HepG2 (cell line): Measurements from ENCODE around the gene MT4. TPM values are rescaled to one million over a fixed set of nuclear protein-coding genes. Genes with fewer than 3 reads are reported as not detected.
A peak's percentile ranks its signal among the peaks of the same experiment; 100 is the strongest.

Experiments
- ATAC-seq: fragments of 200-7000 bp; cut with Tn5 transposase; 3 replicates; pipeline ENCODE4 v1.9.1; 2020; ENCODE audit warnings: mild to moderate bottlenecking, moderate library complexity
- BruUV-seq: library from RNA; stranded (reverse); fragments of 400-500 nt; replicated peaks from 2 replicates; lab custom pipeline; 2021; lab: Mats Ljungman, UMichigan
- CTCF ChIA-PET: fragments of 300-600 bp; formaldehyde crosslinking; extraction: SDS; loops from one replicate; lab custom pipeline; 2021; ENCODE audit warnings: low total read pairs, inconsistent platforms, low intra/inter-chr PET ratio; lab: Yijun Ruan, JAX
- POLR2A ChIA-PET: fragments of 350-600 bp; sonication (Branson Sonifier 250); formaldehyde crosslinking; loops from one replicate; lab custom pipeline; 2020; ENCODE audit warnings: antibody characterized with exemption, inconsistent platforms; lab: Yijun Ruan, JAX
- DNase-seq: peaks from one replicate; pipeline ENCODE4 v3.0.0-alpha.2; 2015; ENCODE audit warnings: low spot score
- FAIRE-seq: peaks from 3 replicates; lab custom pipeline; 2011; peaks lifted over from hg19 to GRCh38; lab: Jason Lieb, UNC
- H2AFZ ChIP-seq: one replicate; pipeline ENCODE4 v1.6.1; 2011; ENCODE audit warnings: low read length, inconsistent platforms
- H3K27ac ChIP-seq: fragments of 300-600 bp; 3 replicates; pipeline ENCODE4 v1.8.0; 2011; ENCODE audit warnings: mixed run types, mild to moderate bottlenecking, mixed read lengths, low read length, inconsistent platforms; ENCODE audit not compliant: insufficient read depth; ENCODE audit errors: extremely low read length
- H3K27me3 ChIP-seq, 2 experiments: fragments of 200-600 bp in 1 of 2; 2 replicates in 1 of 2; 3 replicates in 1 of 2; pipeline versions ENCODE4 v1.6.0 to v1.8.0; 2011; ENCODE audit warnings: low read length in 2 of 2, mild to moderate bottlenecking in 2 of 2, moderate library complexity in 2 of 2, inconsistent platforms in 1 of 2; ENCODE audit not compliant: insufficient read depth in 2 of 2, control insufficient read depth in 1 of 2
- H3K36me3 ChIP-seq, 2 experiments: fragments of 200-600 bp in 1 of 2; replicated peaks in 1 of 2; 2 replicates in 1 of 2; 3 replicates in 1 of 2; pipeline versions ENCODE4 v1.5.1 to v1.8.0; 2011; ENCODE audit warnings: low read length in 2 of 2, inconsistent platforms in 1 of 2; ENCODE audit not compliant: insufficient read depth in 2 of 2, control insufficient read depth in 1 of 2
- H3K4me1 ChIP-seq: 2 replicates; pipeline ENCODE4 v1.5.1; 2012; ENCODE audit warnings: low read length, inconsistent platforms; ENCODE audit not compliant: insufficient read depth
- H3K4me2 ChIP-seq: 2 replicates; pipeline ENCODE4 v1.6.0; 2011; ENCODE audit warnings: low read depth, low read length, inconsistent platforms
- H3K4me3 ChIP-seq, 3 experiments: fragments of 200-600 bp in 1 of 3; sonication (generic), shearing (Covaris generic) in 1 of 3; replicated peaks in 1 of 3; 2 replicates each; pipeline ENCODE4 v1.5.1; 2011 to 2016; ENCODE audit warnings: low read length in 3 of 3, inconsistent platforms in 2 of 3, low read depth in 2 of 3, mild to moderate bottlenecking in 2 of 3, control low read depth in 1 of 3, mixed read lengths in 1 of 3; ENCODE audit not compliant: insufficient read depth in 1 of 3
- H3K79me2 ChIP-seq: one replicate; pipeline ENCODE4 v1.6.1; 2011; ENCODE audit warnings: low read length, inconsistent platforms; ENCODE audit not compliant: insufficient read depth
- H3K9ac ChIP-seq: 2 replicates; pipeline ENCODE4 v1.6.0; 2011; ENCODE audit warnings: mild to moderate bottlenecking, low read depth, low read length, inconsistent platforms; ENCODE audit not compliant: insufficient read depth
- H3K9me3 ChIP-seq: 2 replicates; pipeline ENCODE4 v1.5.1; 2012; ENCODE audit warnings: mild to moderate bottlenecking, low read length
- H4K20me1 ChIP-seq: 2 replicates; pipeline ENCODE4 v1.6.0; 2011; ENCODE audit warnings: inconsistent platforms, mild to moderate bottlenecking, low read length, moderate library complexity; ENCODE audit not compliant: insufficient read depth
- MAFF ChIP-seq: IDR thresholded peaks from 2 replicates; pipeline ENCODE4 v1.6.1; 2011; ENCODE audit warnings: low read depth, low read length, improper control_type of control experiment
- MAFK ChIP-seq, 2 experiments: IDR thresholded peaks in 1 of 2; conservative IDR thresholded peaks in 1 of 2; 2 replicates each; pipeline ENCODE4 v1.6.1; 2011; ENCODE audit warnings: improper control_type of control experiment in 2 of 2, low read length in 2 of 2
- SAP130 ChIP-seq: IDR thresholded peaks from 2 replicates; pipeline ENCODE4 v1.6.1; 2016; ENCODE audit warnings: low read depth
- SP2 ChIP-seq: sonication (generic); formaldehyde crosslinking; IDR thresholded peaks from 2 replicates; pipeline ENCODE4 v1.5.1; 2020; ENCODE audit warnings: mild to moderate bottlenecking, missing genetic modification reagents
- ZBTB1 ChIP-seq: sonication (generic); formaldehyde crosslinking; IDR thresholded peaks from 2 replicates; pipeline ENCODE4 v1.4.0; 2020; ENCODE audit warnings: missing genetic modification reagents, borderline replicate concordance
- ZMYM4 ChIP-seq: sonication (generic); formaldehyde crosslinking; IDR thresholded peaks from 2 replicates; pipeline ENCODE4 v1.8.1; 2023; ENCODE audit warnings: mild to moderate bottlenecking, missing genetic modification reagents
- ZNF570 ChIP-seq: sonication (generic); formaldehyde crosslinking; IDR thresholded peaks from 2 replicates; pipeline ENCODE4 v1.4.0; 2020; ENCODE audit warnings: mild to moderate bottlenecking, missing genetic modification reagents, borderline replicate concordance
- WGBS: methylation state at CpG from one replicate; pipeline ENCODE4 v1.1.6; 2017; ENCODE audit warnings: low lambda C conversion rate; 5-methylcytosine and 5-hydroxymethylcytosine counted together
- in situ Hi-C: cut with HindIII; loops from 2 replicates; pipeline ENCODE4 v1.10.0; 2017; ENCODE audit warnings: low pct_unique_long_range_greater_than_20kb; ENCODE audit not compliant: extremely low pct_ligation_motif_present
- intact Hi-C: fragments of 100-400 bp; cut with micrococcal nuclease; formaldehyde crosslinking; loops from one replicate; pipeline ENCODE4 v1.10.0; 2022; ENCODE audit not compliant: unreplicated experiment
- polyA plus RNA-seq, 8 experiments: library from polyadenylated mRNA; depleted of rRNA in 3 of 8; stranded (reverse) in 7 of 8; unstranded in 1 of 8; fragments of >200 nt; fragmentation: Illumina TruSeq in 4 of 8; extraction: Trizol in 4 of 8; gene quantifications; 2 replicates each; pipeline versions ENCODE4 v1.2.1 to v1.2.3, GENCODE V29; 2011 to 2016; ENCODE audit warnings: low read depth in 4 of 8, missing spikeins in 1 of 8, mixed read lengths in 1 of 8; ENCODE audit not compliant: insufficient read depth in 1 of 8
- total RNA-seq, 5 experiments: library from RNA; depleted of rRNA; stranded (reverse); fragments of >200 nt; fragmentation: Illumina TruSeq; extraction: Trizol; gene quantifications; 2 replicates each; pipeline ENCODE4 v1.2.3, GENCODE V29; 2016; ENCODE audit warnings: low read depth in 1 of 5
- TF ChIP-seq, protein P1 (sequence below): sonication (generic); formaldehyde crosslinking; IDR thresholded peaks from 2 replicates; pipeline ENCODE4 v1.4.0; 2020; ENCODE audit warnings: mild to moderate bottlenecking, low read depth, missing genetic modification reagents

Gene MT4
- total and polyA plus RNA-seq, 2 of the 13 experiments (the other 11 are each of a cell fraction or from before 2014, with no cell fraction given) = not detected

- no peak for TF ChIP-seq SP2
- TF ChIP-seq SAP130 (CRISPR knock-in tag) = no peak
- TF ChIP-seq MAFK (conservative IDR thresholded peaks at IDR 0.05 in 1 of 2, IDR thresholded peaks at IDR 0.05 in 1 of 2; ENCODE audit: low read length in 2 of 2) = peak; percentile 69 to 77
- TF ChIP-seq, protein P1, sequence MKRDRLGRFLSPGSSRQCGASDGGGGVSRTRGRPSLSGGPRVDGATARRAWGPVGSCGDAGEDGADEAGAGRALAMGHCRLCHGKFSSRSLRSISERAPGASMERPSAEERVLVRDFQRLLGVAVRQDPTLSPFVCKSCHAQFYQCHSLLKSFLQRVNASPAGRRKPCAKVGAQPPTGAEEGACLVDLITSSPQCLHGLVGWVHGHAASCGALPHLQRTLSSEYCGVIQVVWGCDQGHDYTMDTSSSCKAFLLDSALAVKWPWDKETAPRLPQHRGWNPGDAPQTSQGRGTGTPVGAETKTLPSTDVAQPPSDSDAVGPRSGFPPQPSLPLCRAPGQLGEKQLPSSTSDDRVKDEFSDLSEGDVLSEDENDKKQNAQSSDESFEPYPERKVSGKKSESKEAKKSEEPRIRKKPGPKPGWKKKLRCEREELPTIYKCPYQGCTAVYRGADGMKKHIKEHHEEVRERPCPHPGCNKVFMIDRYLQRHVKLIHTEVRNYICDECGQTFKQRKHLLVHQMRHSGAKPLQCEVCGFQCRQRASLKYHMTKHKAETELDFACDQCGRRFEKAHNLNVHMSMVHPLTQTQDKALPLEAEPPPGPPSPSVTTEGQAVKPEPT (CRISPR knock-in tag) = no peak
- TF ChIP-seq ZNF570 (CRISPR knock-in tag) = no peak
- TF ChIP-seq ZMYM4 (CRISPR knock-in tag) = no peak
- no peak for TF ChIP-seq ZBTB1 (CRISPR knock-in tag)
- TF ChIP-seq MAFF = peak; percentile 47; the same call in 1 of the 2 replicates
- Histone ChIP-seq H3K27ac (no peak overlapping the region), H3K79me2 (no peaks in the 10 kb centered on the region), H3K4me2 (no peak overlapping the region), H3K4me1 (peaks cover 40% of the 10 kb centered on the region), H3K36me3 (no peaks in the 10 kb centered on the region), H3K4me3 (no peak overlapping the region), H3K9ac (no peak overlapping the region), H2AFZ (peak overlapping the region; percentile 4), H3K27me3 (peaks cover 3 to 33% of the 10 kb centered on the region in 2 experiments; a peak in 4 of 5 replicates), H4K20me1 (no peaks in the 10 kb centered on the region), H3K9me3 (no peaks in the 10 kb centered on the region)
- ChIA-PET CTCF (no interaction called here), POLR2A (no interaction called here)
- ATAC-seq (peak; percentile 51), DNase-seq (no peak), FAIRE-seq (peak; percentile 47)
- intact Hi-C loops (no loop called here), in situ Hi-C loops (no loop called here)
- no TSS peak for BruUV-seq
- WGBS = 28% methylated on average over 4 of the region's 4 CpGs
Observed at GRCh38 chr16:56559109-56559508, 5.8 kb upstream of the MT4 start.
